Measurements from ENCODE around the gene GRM1.

DNA sequence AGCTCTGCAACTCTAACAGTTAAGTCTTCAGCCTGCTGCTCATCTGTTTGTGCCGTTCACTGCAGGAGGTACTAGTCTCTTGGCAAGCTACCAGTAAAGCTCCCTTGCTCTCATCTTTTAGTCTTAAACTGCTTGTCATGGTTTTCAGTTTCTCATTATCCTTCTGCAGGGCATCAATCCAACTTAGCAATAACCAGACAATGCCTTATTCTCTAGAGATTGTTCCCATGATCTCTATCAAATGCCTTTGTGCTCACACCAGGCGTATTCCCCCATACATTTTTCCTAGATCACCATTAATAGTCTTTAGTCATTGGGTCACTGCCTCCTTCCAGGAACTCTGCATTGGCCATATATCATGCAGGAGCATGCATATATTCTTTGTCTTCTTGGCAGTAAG is 171.3 kb downstream of the GRM1 start:
- TF ChIP-seq, protein P1, sequence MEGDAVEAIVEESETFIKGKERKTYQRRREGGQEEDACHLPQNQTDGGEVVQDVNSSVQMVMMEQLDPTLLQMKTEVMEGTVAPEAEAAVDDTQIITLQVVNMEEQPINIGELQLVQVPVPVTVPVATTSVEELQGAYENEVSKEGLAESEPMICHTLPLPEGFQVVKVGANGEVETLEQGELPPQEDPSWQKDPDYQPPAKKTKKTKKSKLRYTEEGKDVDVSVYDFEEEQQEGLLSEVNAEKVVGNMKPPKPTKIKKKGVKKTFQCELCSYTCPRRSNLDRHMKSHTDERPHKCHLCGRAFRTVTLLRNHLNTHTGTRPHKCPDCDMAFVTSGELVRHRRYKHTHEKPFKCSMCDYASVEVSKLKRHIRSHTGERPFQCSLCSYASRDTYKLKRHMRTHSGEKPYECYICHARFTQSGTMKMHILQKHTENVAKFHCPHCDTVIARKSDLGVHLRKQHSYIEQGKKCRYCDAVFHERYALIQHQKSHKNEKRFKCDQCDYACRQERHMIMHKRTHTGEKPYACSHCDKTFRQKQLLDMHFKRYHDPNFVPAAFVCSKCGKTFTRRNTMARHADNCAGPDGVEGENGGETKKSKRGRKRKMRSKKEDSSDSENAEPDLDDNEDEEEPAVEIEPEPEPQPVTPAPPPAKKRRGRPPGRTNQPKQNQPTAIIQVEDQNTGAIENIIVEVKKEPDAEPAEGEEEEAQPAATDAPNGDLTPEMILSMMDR (conservative IDR thresholded peaks at IDR 0.05; ENCODE audit: low read length) = no peak
- TF ChIP-seq EZH2phosphoT487 (IDR thresholded peaks at IDR 0.05; ENCODE audit: borderline replicate concordance) = no peak

Data from Loucy (cell line).